NB4 (cell line): ENCODE results near the gene DGKQ.

Source experiments
- DNase-seq: peaks from one replicate; pipeline ENCODE4 v3.0.0; 2010; ENCODE audit warnings: low read depth
- H3K4me3 ChIP-seq: one replicate; pipeline ENCODE4 v1.5.1; 2011; ENCODE audit warnings: mild to moderate bottlenecking, low read depth, low read length, moderate library complexity
- CTCF ChIP-seq: IDR thresholded peaks from one replicate; pipeline ENCODE4 v1.5.1; 2012; ENCODE audit warnings: low read depth, low read length
- MAX ChIP-seq: IDR thresholded peaks from 2 replicates; pipeline ENCODE4 v1.6.1; 2011; ENCODE audit warnings: low read depth, low read length
- MYC ChIP-seq: IDR thresholded peaks from 2 replicates; pipeline ENCODE4 v1.6.1; 2011; ENCODE audit warnings: low read depth, low read length
- POLR2A ChIP-seq: IDR thresholded peaks from 2 replicates; pipeline ENCODE4 v1.6.1; 2011; ENCODE audit warnings: mild to moderate bottlenecking; ENCODE audit not compliant: insufficient read length; ENCODE audit errors: extremely low read depth

DGKQ gene

GRCh38 chr4:955931-956381, 17.4 kb downstream of the DGKQ start:
- no peak for TF ChIP-seq MYC
- no peak for DNase-seq
- H3K4me3 ChIP-seq, result no peak overlapping the region

- no peak overlapping the region for H3K4me3 ChIP-seq
- no peak for DNase-seq
- no peak for TF ChIP-seq MAX
- no peak for TF ChIP-seq MYC
- no peak for TF ChIP-seq POLR2A
- TF ChIP-seq CTCF, result no peak
Measured at GRCh38 chr4:955161-955921, 18.0 kb downstream of the DGKQ start.

DNA sequence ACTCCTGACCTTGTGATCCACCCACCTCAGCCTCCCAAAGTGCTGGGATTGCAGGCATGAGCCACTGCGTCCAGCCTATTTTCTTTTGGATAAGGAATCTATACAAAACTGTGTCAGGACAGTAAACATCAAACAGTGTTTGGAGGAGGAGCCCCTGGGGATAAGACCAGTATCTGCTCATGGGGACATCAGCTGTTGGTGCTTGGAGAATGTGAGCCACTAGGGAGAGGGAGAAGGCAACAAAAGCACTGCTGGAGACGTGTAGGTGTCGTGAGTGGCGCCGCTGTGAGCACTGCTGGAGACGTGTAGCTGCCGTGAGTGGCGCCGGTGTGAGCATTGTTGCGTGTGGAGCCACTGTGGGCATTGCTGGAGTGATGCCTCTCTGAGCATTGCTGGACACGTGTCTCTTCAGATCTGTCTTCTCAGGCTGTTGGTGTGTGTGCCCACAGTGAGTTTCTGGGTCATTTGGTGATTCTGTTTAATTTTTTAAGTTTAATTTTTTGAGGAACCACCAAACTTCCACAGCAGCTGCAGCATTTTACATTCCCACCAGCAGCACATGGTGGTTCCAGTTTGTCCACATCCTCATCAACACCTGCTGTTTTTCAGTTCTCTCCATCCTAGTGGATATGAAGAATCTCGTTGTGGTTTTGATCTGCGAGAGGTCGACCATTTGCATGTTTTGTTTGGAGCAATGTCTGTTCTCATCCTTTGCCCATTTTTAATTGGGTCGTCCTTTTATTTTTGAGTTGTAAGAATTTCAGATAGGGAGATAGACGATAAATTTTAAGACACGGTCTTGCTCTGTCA, 19.0 kb downstream of the DGKQ start:
- no peak for TF ChIP-seq MYC
- TF ChIP-seq MAX, result no peak
- TF ChIP-seq POLR2A, result no peak
- no peak for TF ChIP-seq CTCF
- no peak for DNase-seq

GRCh38 chr4:953574-953915, 19.8 kb downstream of the DGKQ start:
- no peak for TF ChIP-seq MAX
- TF ChIP-seq CTCF, result no peak
- no peak for TF ChIP-seq POLR2A
- no peak for TF ChIP-seq MYC
- no peak for DNase-seq
- H3K4me3 ChIP-seq, result no peak overlapping the region

More for the DNA sequence above, 19.0 kb downstream of the DGKQ start:
- H3K4me3 ChIP-seq, result no peak overlapping the region

GRCh38 chr4:952881-953573, 20.3 kb downstream of the DGKQ start:
- no peak overlapping the region for H3K4me3 ChIP-seq
- no peak for DNase-seq
- no peak for TF ChIP-seq POLR2A

- DNase-seq, result no peak
- TF ChIP-seq POLR2A, result no peak
- no peak for TF ChIP-seq MYC
- TF ChIP-seq MAX, result no peak
- no peak for TF ChIP-seq CTCF
- no peak overlapping the region for H3K4me3 ChIP-seq
Measured at GRCh38 chr4:951594-952468, 21.5 kb downstream of the DGKQ start.
